Neural progenitor cell (in vitro differentiated cells): ENCODE measurements around the gene FNDC8.

Source experiments
- EZH2 ChIP-seq: fragments of 200-600 bp; sonication (generic); IDR thresholded peaks from 2 replicates; pipeline ENCODE4 v1.6.1; 2017; ENCODE audit warnings: antibody characterized with exemption, mild to moderate bottlenecking, moderate library complexity
- TF ChIP-seq, protein P1 (sequence below): fragments of 200-600 bp; sonication (generic); IDR thresholded peaks from 2 replicates; pipeline ENCODE4 v1.5.1; 2017; ENCODE audit warnings: antibody characterized with exemption, mild to moderate bottlenecking

DNA sequence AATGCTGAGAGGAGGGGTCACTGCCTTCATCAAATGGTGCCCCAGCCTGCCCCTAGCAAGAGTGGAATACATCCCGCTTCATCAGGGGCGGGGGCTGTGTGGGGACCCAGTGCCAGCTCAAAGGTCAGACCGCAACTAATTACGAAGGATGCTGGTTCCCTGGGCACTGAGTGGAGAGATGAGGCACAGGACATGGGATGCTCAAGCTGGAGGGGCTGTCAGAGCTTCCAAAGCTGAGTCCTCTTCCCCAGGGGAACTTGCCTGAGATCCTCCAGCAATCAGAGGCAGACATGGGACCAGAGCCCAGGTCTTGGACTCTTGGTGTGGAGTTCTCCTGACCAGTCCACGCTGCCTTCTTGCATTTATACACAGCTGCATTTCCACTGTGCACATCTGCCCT lies 45.1 kb downstream of the FNDC8 start:
- TF ChIP-seq, protein P1, sequence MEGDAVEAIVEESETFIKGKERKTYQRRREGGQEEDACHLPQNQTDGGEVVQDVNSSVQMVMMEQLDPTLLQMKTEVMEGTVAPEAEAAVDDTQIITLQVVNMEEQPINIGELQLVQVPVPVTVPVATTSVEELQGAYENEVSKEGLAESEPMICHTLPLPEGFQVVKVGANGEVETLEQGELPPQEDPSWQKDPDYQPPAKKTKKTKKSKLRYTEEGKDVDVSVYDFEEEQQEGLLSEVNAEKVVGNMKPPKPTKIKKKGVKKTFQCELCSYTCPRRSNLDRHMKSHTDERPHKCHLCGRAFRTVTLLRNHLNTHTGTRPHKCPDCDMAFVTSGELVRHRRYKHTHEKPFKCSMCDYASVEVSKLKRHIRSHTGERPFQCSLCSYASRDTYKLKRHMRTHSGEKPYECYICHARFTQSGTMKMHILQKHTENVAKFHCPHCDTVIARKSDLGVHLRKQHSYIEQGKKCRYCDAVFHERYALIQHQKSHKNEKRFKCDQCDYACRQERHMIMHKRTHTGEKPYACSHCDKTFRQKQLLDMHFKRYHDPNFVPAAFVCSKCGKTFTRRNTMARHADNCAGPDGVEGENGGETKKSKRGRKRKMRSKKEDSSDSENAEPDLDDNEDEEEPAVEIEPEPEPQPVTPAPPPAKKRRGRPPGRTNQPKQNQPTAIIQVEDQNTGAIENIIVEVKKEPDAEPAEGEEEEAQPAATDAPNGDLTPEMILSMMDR = no peak
- TF ChIP-seq EZH2 = no peak
